ENCODE measurements around the gene TIMM50. TPM values are rescaled to one million over a fixed set of nuclear protein-coding genes. Genes with fewer than 3 reads are reported as not detected.
"Not testable (repeated sequence)": the region's sequence is repeated elsewhere in the genome, so short reads cannot be mapped to it uniquely, and the experiment has no call there.

TIMM50 gene
- total RNA-seq, 1 donor from 2014 or later: 79.3 TPM

DNA sequence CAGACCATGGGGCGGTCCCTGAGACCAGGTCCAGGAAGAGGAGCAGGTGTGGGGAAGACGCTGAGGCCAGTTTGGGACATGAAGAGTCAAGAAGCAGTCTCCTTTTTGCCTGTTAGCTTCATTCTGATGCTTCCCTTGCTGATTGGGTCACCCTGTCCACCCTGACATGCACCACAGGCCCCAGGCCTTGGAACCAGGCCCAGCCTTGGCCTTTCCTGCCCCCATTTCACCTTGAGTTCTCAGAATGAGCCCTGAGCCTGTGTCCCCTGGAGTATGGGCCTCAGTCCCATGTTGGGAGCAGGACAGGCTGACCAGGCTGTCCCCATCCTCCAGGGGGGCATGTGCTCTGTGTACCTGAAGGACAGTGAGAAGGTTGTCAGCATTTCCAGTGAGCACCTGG, 4.9 kb upstream of the TIMM50 start:
- peaks cover 8% of the 10 kb centered on the region for H3K4me1 Mint-ChIP-seq (ENCODE audit: low read depth)
- TF ChIP-seq, protein P1, sequence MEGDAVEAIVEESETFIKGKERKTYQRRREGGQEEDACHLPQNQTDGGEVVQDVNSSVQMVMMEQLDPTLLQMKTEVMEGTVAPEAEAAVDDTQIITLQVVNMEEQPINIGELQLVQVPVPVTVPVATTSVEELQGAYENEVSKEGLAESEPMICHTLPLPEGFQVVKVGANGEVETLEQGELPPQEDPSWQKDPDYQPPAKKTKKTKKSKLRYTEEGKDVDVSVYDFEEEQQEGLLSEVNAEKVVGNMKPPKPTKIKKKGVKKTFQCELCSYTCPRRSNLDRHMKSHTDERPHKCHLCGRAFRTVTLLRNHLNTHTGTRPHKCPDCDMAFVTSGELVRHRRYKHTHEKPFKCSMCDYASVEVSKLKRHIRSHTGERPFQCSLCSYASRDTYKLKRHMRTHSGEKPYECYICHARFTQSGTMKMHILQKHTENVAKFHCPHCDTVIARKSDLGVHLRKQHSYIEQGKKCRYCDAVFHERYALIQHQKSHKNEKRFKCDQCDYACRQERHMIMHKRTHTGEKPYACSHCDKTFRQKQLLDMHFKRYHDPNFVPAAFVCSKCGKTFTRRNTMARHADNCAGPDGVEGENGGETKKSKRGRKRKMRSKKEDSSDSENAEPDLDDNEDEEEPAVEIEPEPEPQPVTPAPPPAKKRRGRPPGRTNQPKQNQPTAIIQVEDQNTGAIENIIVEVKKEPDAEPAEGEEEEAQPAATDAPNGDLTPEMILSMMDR (IDR thresholded peaks at IDR 0.05; ENCODE audit: unreplicated experiment): no peak
- DNase-seq (ENCODE audit: low spot score, unreplicated experiment): no peak
- H3K36me3 Mint-ChIP-seq (ENCODE audit: insufficient read depth): peaks cover 15% of the 10 kb centered on the region
- H3K4me3 Mint-ChIP-seq (ENCODE audit: low read depth): no peak overlapping the region
- H3K27ac Mint-ChIP-seq: no peak overlapping the region
- no peaks in the 10 kb centered on the region for H3K27me3 Mint-ChIP-seq
- no peaks in the 10 kb centered on the region for H3K9me3 Mint-ChIP-seq (ENCODE audit: low read depth)

DNA sequence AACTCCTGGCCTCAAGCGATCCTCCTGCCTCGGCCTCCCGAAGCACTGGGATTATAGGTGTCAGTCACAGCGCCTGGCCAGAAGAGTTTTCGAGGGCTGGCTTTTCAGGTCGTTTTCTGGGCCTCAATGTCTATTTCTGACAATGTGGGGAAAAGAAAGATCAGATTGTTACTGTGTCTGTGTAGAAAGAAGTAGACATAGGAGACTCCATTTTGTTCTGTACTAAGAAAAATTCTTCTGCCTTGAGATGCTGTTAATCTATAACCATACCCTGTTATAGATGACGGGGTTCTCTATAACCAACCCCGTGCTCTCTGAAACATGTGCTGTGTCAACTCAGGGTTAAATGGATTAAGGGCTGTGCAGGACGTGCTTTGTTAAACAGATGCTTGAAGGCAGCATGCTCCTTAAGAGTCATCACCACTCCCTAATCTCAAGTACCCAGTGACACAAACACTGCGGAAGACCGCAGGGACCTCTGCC, 1.3 kb upstream of the TIMM50 start:
- H3K36me3 Mint-ChIP-seq (ENCODE audit: insufficient read depth): peaks cover 11% of the 10 kb centered on the region
- H3K4me3 Mint-ChIP-seq (ENCODE audit: low read depth); H3K9me3 Mint-ChIP-seq (ENCODE audit: low read depth); H3K27me3 Mint-ChIP-seq; DNase-seq (ENCODE audit: low spot score, unreplicated experiment): not testable (repeated sequence)
- peak overlapping the region; percentile 57 for H3K27ac Mint-ChIP-seq
- peaks cover 17% of the 10 kb centered on the region for H3K4me1 Mint-ChIP-seq (ENCODE audit: low read depth)

DNA sequence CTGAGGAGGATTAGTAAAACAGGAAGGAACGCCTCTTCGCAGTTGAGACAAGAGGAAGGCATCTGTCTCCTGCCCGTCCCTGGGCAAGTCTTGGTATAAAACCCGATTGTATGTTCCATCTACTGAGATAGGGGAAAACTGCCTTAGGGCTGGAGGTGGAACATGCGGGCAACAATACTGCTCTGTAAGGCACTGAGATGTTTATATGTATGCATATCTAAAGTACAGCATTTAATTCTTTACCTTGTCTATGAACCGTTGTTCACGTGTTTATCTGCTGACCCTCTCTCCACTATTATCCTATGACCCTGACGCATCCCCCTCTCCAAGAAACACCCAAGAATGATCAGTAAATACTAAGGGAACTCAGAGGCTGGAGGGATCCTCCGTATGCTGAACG, 722 bp upstream of the TIMM50 start:
- H3K36me3 Mint-ChIP-seq (ENCODE audit: insufficient read depth): peaks cover 6% of the 10 kb centered on the region

DNA sequence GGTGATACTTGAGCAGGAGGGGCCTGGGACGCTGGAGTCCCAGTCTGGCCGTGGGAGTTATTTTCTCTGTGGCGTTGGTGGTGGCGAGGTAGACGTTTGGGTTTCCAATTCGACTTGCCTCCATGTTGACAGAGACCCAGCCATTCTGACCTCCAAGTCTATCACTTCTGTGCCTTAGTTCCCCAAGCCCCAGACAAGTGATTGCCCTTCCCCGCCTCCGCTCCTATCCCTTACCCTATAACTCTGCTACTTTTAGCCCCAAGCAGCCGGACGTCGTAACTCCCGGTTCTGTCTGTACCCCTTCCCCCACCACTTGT, 549 bp downstream of the TIMM50 start:
- Mint-ChIP-seq H3K36me3 (ENCODE audit: insufficient read depth) (peaks cover 3% of the 10 kb centered on the region), H3K9me3 (ENCODE audit: low read depth) (no peaks in the 10 kb centered on the region), H3K4me3 (ENCODE audit: low read depth) (peak overlapping the region; percentile 84), H3K27me3 (no peaks in the 10 kb centered on the region), H3K4me1 (ENCODE audit: low read depth) (peaks cover 17% of the 10 kb centered on the region), H3K27ac (peak overlapping the region; percentile 97)
- DNase-seq (ENCODE audit: low spot score, unreplicated experiment): no peak
- TF ChIP-seq, protein P1 (IDR thresholded peaks at IDR 0.05; ENCODE audit: unreplicated experiment): no peak

More for the DNA sequence above, 722 bp upstream of the TIMM50 start:
- DNase-seq (ENCODE audit: low spot score, unreplicated experiment): no peak
- Mint-ChIP-seq H3K4me3 (ENCODE audit: low read depth) (peak overlapping the region; percentile 84), H3K4me1 (ENCODE audit: low read depth) (peaks cover 17% of the 10 kb centered on the region), H3K27me3 (no peaks in the 10 kb centered on the region), H3K9me3 (ENCODE audit: low read depth) (no peaks in the 10 kb centered on the region), H3K27ac (peak overlapping the region; percentile 97)
- TF ChIP-seq, protein P1 (IDR thresholded peaks at IDR 0.05; ENCODE audit: unreplicated experiment): no peak

DNA sequence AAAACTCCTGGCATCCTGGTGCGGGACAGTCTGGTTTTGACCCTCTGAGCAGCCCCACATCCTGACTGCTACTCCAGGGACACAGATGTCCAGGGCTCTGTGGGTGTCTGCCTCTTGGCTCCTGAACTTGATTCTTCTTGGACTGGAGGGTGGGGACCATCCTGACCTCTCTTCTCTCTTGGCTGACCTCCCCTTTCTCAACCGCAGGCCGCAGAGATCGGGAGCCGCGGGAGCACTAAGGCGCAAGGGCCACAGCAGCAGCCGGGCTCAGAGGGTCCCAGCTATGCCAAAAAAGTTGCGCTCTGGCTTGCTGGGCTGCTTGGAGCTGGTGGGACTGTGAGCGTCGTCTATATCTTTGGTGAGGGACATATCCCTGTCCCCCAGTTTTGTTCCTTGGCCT, 1.0 kb downstream of the TIMM50 start:
- H3K27me3 Mint-ChIP-seq: no peaks in the 10 kb centered on the region
- TF ChIP-seq, protein P1 (IDR thresholded peaks at IDR 0.05; ENCODE audit: unreplicated experiment): no peak
- DNase-seq (ENCODE audit: low spot score, unreplicated experiment): no peak
- peak overlapping the region; percentile 84 for H3K4me3 Mint-ChIP-seq (ENCODE audit: low read depth)
- H3K36me3 Mint-ChIP-seq (ENCODE audit: insufficient read depth): peaks cover 3% of the 10 kb centered on the region
- H3K27ac Mint-ChIP-seq: peak overlapping the region; percentile 97
- peaks cover 17% of the 10 kb centered on the region for H3K4me1 Mint-ChIP-seq (ENCODE audit: low read depth)
- H3K9me3 Mint-ChIP-seq (ENCODE audit: low read depth): no peaks in the 10 kb centered on the region

DNA sequence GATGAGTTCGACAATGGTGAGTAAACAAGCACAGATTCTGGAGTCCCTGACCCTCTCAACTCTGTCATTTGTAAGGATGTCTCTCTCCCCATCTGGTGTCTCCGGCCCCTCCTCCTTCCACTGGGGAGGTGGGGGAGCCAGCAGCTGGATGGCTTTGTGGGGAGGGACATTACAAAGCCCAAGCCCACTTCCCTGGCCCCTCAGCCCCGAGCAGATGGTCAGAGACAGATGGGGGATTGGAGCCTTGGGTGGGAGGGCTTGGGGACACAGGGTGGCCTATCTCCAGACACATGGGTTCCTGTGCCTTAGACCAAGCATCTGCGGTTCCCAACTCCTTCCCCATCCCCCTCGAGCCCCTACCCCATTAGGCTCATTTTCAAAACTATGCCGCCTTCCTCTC, 2.5 kb downstream of the TIMM50 start:
- H3K36me3 Mint-ChIP-seq (ENCODE audit: insufficient read depth): peaks cover 8% of the 10 kb centered on the region

More for the DNA sequence above, 2.5 kb downstream of the TIMM50 start:
- Mint-ChIP-seq H3K27me3 (no peaks in the 10 kb centered on the region), H3K9me3 (ENCODE audit: low read depth) (no peaks in the 10 kb centered on the region), H3K27ac (no peak overlapping the region), H3K4me1 (ENCODE audit: low read depth) (peaks cover 17% of the 10 kb centered on the region), H3K4me3 (ENCODE audit: low read depth) (no peak overlapping the region)
- no peak for DNase-seq (ENCODE audit: low spot score, unreplicated experiment)
- TF ChIP-seq, protein P1 (IDR thresholded peaks at IDR 0.05; ENCODE audit: unreplicated experiment): no peak

All from progenitor cell of endocrine pancreas (in vitro differentiated cells).